Fibroblast of mammary gland (primary cell): ENCODE data around the gene KBTBD8.

Experiments
- DNase-seq: peaks from one replicate; pipeline ENCODE4 v3.0.0-alpha.2; 2010; ENCODE audit warnings: low read depth
- H3K4me3 ChIP-seq: 2 replicates; pipeline ENCODE4 v1.5.1; 2011; ENCODE audit warnings: low read depth, mild to moderate bottlenecking, low read length, moderate library complexity; ENCODE audit not compliant: control insufficient read depth
- TF ChIP-seq, protein P1 (sequence below): conservative IDR thresholded peaks from 2 replicates; pipeline ENCODE4 v1.5.1; 2011; ENCODE audit warnings: low read depth, low read length, inconsistent platforms; ENCODE audit not compliant: control insufficient read depth, insufficient read depth

KBTBD8 gene

DNA sequence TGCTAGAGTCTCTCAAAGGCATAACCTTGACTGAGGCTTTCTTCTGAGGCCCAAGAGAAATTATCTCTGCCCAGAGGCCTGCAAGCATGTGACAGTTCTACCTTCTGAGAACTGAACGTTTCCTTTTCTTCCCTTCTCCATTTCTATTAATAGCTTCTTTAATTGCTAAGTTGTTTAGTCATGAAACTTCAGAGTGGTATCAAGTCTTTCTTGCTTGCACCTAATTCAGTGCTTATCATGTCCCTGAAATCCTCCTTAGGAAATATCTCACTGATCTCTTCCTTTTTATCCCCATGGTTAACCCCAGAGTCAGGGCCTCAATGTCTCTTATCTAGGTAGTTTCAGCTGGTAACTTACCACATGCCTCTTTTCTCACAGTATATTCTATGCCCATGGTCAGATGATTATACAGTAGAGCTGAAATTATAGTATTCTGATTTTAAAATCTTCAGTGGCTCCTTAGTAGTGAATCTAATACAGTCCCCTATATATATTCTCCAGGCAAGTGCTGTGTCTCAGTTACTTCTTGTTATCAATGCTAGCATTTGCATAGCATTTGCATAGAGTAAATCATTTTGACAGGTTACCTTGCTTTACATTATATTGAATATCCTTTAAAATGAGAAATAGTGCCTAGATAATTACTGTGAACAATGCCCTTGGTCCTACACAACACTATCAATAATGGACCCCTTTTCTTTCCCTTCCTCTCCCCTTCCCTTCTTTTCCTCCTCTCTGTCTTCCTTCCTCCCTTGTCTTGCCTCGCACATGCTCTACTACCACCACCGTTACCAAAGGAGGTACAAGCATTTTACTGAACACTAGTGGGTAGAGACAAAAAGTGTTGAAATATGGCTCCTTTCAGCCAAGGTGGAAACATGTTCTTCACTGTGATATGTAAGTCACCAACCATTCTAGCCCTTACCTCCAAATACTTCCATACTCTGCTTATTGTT lies 33.0 kb downstream of the KBTBD8 start:
- DNase-seq, result no peak
- no peak overlapping the region for H3K4me3 ChIP-seq
- TF ChIP-seq, protein P1, sequence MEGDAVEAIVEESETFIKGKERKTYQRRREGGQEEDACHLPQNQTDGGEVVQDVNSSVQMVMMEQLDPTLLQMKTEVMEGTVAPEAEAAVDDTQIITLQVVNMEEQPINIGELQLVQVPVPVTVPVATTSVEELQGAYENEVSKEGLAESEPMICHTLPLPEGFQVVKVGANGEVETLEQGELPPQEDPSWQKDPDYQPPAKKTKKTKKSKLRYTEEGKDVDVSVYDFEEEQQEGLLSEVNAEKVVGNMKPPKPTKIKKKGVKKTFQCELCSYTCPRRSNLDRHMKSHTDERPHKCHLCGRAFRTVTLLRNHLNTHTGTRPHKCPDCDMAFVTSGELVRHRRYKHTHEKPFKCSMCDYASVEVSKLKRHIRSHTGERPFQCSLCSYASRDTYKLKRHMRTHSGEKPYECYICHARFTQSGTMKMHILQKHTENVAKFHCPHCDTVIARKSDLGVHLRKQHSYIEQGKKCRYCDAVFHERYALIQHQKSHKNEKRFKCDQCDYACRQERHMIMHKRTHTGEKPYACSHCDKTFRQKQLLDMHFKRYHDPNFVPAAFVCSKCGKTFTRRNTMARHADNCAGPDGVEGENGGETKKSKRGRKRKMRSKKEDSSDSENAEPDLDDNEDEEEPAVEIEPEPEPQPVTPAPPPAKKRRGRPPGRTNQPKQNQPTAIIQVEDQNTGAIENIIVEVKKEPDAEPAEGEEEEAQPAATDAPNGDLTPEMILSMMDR, result no peak

DNA sequence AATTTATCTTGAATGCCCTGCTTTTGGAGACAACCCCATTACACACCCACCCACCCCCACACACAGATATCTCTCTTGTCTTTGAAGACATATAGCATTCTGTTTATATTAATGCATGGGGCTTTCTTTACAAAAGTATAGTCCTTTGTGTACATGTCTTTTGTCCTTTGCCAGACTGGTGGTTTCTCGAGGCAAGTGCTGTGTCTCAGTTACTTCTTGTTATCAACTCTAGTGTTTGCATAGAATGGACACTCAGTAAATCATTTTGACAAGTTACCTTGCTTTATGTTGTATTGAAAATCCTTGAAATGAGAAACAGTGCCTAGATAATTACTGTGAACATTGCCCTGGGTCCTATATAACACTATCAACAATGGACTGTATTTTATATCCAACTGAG lies 33.9 kb downstream of the KBTBD8 start:
- no peak overlapping the region for H3K4me3 ChIP-seq

DNA sequence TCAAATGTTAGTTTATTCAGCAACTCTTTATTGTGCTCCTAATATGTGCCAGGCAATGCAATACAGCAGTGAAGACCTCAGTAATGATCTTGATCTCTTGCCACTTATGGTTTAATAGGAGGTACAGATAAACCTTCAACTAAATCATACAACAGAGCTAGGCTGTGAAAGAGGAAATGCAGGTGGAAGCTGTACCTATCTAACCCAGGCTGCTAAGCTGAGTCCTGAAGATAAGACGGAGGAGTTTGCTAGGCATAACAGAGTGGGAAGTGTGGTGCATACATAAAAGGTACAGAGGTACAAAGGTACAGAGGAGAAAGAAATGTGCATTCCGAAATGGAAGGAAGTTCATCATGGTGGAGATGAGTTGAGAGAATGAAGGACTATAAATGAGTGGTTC lies 35.0 kb downstream of the KBTBD8 start:
- DNase-seq, result no peak
- H3K4me3 ChIP-seq, result no peak overlapping the region
- TF ChIP-seq, protein P1, result no peak

More for the DNA sequence above, 33.9 kb downstream of the KBTBD8 start:
- no peak for DNase-seq
- TF ChIP-seq, protein P1, result no peak

DNA sequence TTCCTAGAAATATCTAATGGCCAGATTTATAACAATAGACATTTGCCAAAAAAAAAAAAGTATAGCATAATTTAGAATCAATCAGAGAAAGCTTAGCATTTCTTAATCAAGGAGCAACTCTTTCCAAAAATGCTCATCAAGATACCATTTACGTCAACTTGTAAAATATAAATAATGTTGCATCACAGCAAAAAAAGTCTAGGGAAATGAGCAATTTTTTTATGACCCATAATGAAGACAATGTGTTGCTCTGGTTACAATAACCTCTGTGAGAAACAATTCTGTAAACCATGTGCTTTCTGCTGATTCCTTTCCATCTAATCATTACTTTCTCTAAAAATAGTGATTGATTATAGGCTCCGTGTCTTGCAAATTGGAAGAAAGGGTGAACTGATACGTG lies 36.3 kb downstream of the KBTBD8 start:
- peak; percentile 33 for DNase-seq
- TF ChIP-seq, protein P1, result no peak
- H3K4me3 ChIP-seq, result no peak overlapping the region

DNA sequence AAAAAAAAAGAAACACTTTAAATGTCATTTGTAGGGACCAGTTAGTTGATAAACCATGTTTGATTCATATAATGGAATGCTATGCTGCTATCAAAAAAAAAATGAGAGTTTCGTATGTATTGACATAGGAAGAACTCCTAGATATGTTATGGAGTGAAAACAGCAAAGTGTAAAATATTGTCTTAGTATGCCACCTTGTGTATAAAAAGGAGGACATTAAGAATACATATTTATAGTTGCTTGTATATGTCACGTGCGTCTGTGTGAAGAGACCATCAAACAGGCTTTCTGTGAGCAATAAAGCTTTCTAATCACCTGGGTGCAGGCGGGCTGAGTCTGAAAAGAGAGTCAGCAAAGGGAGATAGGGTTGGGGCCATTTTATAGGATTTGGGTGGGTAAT lies 39.5 kb downstream of the KBTBD8 start:
- TF ChIP-seq, protein P1, result no peak
- peak; percentile 17 for DNase-seq
- H3K4me3 ChIP-seq, result no peak overlapping the region

DNA sequence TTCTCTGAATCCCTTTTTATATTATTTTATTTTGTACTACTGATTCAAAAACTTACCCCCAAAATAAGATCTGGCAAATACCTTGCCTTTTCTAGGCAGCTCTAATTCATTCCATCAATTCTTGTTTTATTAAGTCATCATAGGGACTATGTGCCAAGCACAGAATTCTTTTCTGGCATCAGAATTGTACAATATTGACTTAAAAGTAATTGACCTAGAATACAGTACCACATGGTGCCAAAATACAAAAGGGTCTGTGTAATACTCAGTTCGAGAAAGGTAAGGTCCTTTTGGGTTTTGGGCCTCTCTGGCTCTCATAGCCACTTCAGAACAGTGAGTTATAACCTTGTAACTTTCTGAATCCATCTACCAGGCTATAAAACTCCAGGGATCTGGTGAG lies 46.2 kb downstream of the KBTBD8 start:
- H3K4me3 ChIP-seq, result no peak overlapping the region
- TF ChIP-seq, protein P1, result no peak
- DNase-seq, result no peak
